ENCODE results near the gene ACSM4.

The ACSM4 gene

DNA sequence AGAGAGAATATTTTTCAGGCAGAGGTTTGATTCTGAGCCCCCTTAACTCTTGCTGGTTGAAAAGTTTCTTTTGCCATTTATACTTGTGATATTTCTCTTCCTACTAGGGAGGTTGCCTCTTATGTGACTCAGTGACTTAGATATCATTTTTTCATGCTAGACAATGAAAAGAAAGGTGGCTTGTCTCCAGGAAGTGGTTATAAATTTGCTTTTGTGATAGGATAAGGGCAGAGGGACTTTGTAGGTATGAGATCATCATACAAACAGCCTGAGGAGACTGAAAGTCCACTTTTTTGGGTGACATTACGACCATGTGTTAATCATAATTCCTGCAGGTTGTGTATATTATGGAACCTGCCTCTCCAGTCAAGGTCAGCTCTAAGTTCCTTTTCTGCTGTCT, 35.8 kb downstream of the ACSM4 start:
- DNase-seq (ENCODE audit: low read depth): no peak

DNA sequence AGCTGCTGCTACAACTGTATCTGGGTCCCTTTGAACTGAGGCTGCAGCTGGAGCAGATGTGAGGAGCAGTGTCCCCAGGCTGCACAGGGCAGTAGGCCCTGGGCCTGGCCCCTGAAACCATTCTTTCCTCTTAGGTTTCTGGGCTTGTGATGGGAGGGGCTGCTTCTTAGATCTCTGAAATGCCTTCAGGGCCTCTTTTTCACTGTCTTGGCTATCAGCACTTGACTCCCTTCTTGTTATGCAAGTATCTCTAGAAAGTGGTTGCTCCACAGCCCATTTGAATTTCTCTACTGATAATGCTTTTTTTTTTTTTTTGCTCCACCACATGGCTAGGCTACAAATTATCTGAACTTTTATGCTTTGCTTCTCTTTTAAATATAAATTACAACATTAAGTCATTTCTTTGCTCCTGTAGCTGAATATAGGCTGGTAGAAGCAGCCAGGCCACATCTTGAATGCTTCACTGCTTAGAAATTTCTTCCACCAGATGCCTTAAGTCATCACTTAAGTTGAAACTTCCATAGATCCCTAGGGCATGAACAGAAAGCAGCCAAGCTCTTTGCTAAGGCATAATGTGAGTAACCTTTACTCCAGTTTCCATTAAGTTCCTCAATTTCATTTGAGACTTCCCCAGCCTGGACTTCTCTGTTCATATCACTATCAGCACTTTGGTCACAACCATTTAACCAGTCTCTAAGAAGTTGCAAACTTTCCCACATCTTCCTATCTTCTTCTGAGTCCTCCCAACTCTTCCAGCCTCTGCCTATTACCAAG, 41.1 kb downstream of the ACSM4 start:
- DNase-seq (ENCODE audit: low read depth): no peak

DNA sequence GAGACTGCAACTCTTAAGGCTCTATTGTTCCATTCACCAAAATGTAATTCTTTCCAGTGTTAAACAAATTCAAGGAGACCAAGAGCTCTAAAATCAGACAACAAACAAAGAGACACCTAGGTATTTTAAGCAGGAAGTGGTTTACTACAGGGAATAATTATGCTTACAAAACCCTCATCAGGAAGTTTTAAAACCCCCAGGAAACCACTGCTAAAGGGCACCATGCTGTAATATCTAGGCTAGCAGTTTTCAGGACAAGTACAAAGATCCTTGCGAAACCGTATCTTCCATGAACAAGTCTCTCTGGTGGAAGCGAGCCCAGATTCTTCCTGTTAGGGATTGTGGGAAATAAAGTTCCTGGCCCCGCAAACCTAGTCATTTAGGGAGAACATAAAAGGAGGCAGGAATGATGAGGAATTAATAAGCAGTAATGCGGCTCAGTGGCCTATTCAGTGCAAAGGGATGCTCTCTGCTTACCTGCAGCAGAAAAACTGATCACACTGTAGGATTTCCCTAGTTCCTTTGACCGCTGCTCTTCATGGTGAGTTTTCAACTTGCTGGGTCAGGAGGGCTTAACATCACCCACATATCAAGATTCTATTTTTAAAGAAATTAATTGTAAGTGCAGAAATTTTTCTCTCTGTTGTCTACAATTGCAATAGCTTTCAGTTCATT, 42.8 kb downstream of the ACSM4 start:
- DNase-seq (ENCODE audit: low read depth): no peak

GRCh38 chr12:7349418-7349817, 45.5 kb downstream of the ACSM4 start:
- DNase-seq (ENCODE audit: low read depth): no peak

- DNase-seq (ENCODE audit: low read depth): no peak
These were observed 47.3 kb downstream of the ACSM4 start for GRCh38 chr12:7351177-7351576.

GRCh38 chr12:7352661-7353060, 48.8 kb downstream of the ACSM4 start:
- no peak for DNase-seq (ENCODE audit: low read depth)

- no peak for DNase-seq (ENCODE audit: low read depth)
These were observed 50.7 kb downstream of the ACSM4 start for GRCh38 chr12:7354529-7354928.

GRCh38 chr12:7361265-7361664, 57.4 kb downstream of the ACSM4 start:
- DNase-seq (ENCODE audit: low read depth): no peak

GRCh38 chr12:7362734-7363133, 58.9 kb downstream of the ACSM4 start:
- DNase-seq (ENCODE audit: low read depth): no peak

DNA sequence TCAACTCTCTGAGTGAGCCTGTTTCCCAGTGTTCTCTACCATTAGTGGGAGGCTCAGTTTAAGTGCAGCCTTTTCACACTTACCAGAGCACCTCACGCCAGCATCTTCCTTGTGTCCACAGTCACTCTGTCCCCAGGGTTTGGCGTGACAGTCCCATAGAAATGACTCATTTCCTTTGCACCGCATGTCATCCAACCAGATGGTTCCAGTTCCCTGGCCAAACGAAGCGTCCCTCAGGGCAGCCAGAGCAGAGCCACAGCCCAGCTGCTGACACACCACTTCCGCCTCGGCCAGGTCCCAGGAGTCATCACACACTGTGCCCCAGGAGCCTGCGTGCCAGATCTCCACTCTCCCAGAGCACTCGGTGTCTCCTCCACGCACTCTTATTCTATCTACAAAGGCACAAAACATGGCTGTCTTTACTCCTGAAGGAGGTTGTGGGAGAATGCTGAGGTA, 65.4 kb downstream of the ACSM4 start:
- no peak for DNase-seq (ENCODE audit: low read depth)

DNA sequence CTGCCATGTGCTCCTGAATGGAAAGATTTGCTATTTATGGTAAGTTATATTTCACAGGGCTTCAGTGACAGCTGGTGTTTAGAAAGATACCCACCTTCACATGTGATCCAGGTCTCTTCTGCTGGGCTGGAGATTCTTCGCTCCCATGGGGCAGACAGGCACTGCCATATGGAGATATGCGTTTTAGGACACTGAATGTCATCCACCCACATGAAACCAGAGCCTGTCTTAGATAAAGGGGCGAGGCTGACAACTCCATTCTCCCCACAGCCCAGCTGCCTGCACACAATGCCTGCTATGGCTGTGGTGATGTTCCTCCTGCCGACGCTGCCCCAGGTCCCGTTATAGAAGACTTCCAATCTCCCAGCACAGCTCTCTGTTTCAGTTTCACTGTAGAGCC, 69.4 kb downstream of the ACSM4 start:
- DNase-seq (ENCODE audit: low read depth): no peak

DNA sequence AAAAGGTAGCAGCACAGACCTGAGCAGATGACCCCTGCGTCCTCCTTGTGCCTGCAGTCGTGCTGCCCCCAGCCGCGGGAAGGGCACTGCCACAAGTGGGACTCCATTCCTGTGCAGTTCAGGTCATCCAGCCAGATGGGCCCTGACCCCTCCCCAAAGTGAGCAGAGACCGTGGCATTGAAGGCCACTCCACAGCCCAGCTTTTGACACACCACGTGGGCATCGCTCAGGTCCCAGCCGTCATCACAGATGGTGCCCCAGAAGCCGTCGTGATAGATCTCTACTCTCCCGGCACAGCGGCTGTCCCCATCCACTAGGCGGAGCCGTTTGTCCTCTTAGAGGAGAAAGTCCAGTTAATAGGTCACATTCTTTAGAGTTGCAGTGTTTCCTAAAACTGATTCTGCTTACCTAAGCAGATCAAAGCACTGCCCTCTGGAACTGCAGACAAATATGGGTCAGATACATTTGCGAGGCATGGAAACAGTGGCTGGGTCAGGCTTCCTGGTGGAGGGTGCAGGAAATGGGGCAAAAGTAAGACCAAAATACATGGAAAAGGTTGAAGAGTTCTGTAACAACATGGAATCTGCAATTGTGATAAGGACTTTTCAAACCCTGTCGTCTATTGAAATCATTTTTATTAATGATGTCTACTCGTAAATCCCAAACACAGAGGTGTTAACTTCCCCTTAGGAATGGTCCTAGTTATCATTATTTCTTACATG, 70.7 kb downstream of the ACSM4 start:
- DNase-seq (ENCODE audit: low read depth): no peak

- no peak for DNase-seq (ENCODE audit: low read depth)
These were observed 71.3 kb downstream of the ACSM4 start for GRCh38 chr12:7375145-7375543.

DNA sequence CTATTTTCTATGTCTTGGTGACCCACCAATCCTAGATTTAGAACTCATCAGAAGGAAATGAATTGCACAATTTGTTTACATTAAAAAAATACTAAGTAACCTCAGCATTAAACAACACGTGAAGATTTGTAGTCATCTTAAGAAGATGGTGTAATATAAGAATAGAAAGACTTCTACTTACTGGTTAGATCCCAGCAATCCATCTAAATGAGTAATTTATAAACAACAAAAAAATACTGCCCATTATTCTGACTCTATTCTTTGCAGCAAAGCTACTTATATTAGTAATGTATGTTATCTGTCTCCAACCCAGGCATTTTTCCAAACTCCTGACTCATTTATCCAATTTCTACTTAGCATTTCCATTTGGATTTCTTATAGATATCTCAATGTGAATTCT, 72.3 kb downstream of the ACSM4 start:
- no peak for DNase-seq (ENCODE audit: low read depth)
